NCI-H1417 (cell line): ENCODE data around the gene ZG16B.

ENCODE experiments used
- DNase-seq, 3 experiments: peaks; one replicate each; lab custom pipeline; 2025; lab: John Stamatoyannopoulos, UW

ZG16B gene

GRCh38 chr16:2825049-2825742, 4.9 kb upstream of the ZG16B start:
- no peak for DNase-seq

DNA sequence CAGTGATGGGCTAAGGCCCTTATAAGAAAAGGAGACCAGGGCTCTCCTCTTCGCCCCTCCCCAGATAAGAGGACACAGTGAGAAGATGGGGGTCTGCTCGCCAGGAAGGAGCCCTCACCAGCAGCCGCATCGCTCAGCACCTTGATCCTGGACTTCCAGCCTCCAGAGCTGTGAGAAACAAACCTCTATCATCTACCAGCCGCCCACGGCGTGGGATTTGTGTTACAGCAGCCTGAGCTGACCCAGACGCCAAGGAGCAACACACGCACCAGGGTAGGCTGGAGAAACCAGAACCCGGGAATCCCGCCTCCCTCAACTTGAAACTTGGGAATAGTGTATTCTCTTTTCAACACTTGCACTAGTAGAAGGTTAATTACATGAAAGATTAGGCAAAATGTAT, 4.2 kb upstream of the ZG16B start:
- no peak for DNase-seq

DNA sequence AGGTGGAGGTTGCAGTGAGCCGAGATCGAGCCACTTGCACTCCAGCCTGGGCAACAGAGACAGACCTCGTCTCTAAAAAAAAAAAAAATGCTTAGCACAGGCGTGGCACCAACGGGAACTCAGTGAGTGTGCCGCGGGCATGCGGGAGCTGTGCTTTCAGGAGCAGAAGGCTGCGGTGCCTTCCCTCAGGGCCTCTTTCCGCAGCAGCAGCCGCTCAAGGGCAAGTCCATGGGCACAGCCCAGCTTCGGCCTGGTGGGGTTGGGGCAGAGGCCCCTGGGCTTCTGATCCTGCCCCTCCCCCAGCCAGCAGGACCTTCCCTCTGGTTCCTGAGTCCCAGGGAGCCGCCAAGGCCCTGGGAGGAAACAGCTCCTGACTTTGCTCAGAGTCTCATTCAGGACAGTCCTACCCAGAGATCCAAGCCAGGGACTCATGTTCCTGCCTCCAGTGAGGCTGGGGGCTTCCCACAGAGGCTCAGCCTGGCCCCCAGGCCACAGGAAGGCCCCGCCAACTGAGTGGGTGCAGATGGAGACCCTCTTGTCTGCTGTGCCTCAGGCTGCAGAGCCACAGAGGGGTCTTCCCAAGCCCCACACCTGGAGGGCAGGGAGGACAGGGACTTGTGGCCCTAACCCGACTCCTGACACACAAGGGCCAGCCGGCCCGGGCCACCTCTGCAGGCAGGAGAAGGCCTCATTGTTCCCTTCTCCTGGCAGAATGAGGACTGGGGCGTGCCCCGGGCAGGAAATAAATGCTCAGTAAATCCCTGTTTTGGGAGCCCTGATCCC, 3.3 kb upstream of the ZG16B start:
- no peak for DNase-seq

DNA sequence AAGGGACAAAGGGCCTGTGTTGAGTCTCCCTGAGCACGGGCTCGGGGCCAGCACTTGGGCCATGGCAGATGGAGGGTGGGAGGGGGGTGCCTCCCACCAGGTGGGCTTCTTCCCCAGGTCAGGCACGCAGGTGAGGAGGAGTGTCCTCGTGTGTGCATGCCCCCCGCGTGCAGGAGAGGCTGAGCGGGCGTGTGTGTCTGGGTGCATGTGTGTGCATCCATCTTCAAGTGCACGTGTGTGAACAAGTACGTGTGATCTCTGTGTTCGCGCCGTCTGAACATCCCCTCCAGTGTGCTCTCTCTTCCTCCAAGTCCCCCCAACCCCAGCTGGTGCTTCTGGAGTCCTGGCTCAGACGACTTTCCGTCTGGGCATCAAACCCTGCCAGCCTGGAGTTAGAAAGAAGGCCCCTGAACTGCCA, 2.7 kb upstream of the ZG16B start:
- DNase-seq = no peak

DNA sequence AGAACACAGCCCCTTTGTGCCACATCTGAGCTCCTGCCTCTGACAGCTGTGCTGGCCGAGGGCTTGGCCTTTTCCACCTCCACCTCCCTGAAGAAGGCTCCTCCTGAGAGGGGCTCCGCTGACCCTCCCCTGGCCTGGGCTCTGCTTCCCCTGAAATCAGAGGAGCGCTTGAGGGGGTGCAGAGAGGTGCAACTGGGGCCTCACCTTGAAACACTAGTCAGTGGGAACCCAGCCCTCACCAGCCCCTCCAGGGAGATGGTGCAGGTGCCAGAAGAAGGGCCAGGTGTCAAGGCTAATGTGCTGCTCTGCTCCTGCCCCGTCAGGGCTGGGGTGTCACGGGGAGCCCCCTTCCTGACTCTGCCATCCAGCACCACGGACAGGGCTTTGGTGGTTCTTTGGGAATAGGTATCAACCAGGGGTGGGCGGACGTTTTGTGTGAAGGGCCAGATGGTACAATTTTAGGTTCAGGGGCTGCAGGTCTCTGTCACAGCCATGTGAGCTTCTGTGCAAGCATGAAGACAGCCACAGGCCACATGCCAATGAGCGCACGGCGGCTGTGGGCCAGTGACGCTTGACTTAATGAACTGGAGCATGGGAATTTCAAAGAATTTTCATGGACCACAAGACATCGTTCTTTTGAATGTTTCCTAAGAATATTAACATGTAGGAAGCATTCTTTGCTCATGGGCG, 2.1 kb upstream of the ZG16B start:
- no peak for DNase-seq

DNA sequence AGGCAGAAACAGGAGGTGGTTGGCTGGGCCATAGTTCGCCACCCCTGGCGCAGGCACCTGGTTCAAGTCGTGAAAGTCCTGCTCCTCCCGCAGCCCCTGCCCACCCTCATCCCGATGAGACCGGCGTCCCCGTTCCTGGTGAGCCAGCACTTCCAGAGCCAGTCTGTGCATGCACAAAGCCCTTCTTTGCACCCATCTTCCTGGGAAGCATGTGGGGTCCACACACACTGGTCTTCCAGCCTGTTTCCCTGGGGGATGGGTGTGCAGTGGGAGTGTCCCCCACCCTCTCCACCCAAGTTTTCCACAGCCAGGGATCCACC, 1.6 kb upstream of the ZG16B start:
- no peak for DNase-seq

DNA sequence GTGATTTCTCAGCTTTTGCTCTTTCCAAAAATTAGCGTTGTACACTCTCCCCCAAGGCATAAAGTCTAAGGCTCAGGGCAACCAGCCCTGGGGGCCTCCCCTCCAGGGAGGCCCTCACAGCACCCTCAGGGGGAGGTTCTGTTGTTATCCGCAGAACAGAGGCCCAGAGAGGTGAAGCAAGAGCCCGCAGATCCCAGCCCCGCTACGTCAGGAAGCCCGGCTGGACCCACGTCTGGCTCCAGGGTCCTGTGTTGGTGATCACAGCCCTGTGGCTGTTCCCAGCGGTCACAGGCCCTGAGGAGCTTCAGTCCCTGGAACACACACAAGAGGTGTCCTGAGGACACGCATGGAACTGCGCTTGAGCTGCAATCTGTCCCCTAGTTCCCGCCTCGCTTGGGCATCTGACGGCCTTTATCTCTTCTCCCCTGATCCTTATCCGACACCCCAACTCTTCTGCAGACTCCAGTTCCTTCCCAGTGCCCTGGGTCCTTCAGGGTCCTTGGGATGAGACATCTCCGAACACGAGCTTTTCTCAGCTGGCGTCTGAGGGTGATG, 1.1 kb upstream of the ZG16B start:
- no peak for DNase-seq

- DNase-seq = no peak
Observed at GRCh38 chr16:2830355-2830695, 222 bp downstream of the ZG16B start.

GRCh38 chr16:2831203-2831602, 1.1 kb downstream of the ZG16B start:
- DNase-seq = no peak

GRCh38 chr16:2833776-2834175, 3.7 kb downstream of the ZG16B start:
- DNase-seq = no peak

GRCh38 chr16:2834968-2835367, 4.9 kb downstream of the ZG16B start:
- no peak for DNase-seq

GRCh38 chr16:2835638-2836493, 5.8 kb downstream of the ZG16B start:
- no peak for DNase-seq

GRCh38 chr16:2836646-2837508, 6.8 kb downstream of the ZG16B start:
- no peak for DNase-seq

DNA sequence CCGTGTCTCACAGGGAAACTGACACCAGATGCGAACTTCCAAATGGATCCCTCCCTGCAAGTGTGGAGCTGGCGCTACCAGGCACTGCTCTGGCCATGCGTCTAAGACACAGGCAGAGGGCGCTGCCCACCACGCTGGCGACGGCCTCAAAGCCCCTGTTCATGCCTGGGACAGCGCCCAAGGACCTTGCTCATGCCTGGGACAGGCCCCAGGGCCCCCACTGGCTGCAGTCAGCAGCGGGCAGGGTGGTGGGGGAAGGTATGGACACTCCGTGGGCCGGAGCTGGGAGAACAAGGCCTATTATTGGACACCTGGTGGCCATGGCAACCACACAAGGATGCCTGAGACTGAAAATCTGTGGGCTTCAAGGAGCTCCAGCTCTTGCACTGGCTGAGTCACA, 8.8 kb downstream of the ZG16B start:
- DNase-seq = peak in 2 of 3 experiments; percentile 50 to 71

DNA sequence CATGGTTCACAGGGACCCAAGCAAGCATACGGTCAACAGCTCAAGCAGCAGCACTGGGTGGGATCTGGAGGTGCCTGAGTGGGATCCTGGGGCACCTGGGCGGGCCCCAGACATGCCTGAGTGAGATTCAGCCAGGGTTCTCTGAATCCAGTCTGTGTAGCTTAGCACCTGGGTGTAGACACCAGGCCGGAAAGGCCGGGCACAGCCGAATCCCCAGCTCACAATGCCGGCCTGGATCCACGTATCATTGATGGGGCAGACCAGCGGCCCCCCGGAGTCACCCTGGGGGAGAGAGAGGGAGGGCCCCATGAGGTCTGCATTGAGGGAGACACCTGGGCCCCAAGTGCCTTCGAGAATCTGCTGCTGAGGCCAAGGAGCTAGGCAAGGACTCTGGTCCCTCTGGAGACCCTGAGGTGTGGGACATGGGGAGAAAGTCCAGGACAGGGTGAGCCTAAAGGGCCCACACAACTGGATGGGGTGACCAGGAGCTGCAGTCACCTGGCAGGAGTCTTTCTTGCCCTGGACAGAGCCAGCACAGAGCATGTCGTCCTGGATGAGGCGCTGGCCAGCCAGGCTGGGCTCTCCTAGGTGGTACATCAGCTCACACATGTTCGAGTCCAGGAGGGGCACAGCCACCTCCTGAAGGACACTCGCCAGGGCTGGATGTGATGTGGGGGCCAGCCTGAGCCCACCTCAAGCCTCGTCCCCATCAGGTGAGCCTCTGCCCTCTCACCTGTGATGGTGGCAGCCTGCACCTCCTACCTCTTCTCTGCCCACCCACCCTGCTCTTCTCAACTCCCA, 9.7 kb downstream of the ZG16B start:
- no peak for DNase-seq

- no peak for DNase-seq
Observed at GRCh38 chr16:2840914-2841313, 10.8 kb downstream of the ZG16B start.

DNA sequence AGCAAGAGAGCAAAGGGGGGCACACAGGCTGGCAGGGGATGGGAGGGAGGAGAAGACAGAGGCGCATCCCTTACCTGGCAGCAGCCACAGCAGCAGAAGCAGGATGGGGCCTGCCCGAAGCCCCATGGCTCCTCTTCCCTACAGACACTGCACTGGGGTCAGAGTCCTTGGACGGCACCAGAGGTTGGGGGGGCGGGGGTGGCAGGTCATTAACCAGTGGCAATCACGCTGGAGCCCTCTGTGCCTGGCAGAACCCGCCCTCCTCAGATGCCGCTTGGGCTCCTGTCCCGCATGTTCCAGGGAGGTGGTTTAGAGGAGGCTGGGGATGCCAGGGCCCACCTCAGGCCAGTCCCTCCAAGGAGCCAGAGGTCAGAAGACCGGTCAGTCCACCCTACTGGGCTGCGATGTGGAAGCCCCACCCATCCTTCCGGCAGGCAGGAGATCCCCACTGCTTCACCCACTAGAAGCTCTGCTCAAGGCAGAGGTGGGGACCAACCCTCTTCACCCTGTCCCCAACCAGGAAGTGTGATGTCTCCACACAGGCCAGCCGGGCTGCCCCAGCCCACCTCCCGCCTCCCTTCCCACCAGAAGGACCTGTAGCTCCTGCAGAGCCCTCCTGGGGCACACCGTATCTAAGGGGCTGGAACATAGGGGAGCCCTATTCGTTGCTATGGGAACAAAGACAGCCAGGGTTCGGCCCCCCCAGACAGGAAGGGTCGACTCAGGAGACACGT, 11.7 kb downstream of the ZG16B start:
- no peak for DNase-seq

- DNase-seq = no peak
Observed at GRCh38 chr16:2842340-2843000, 12.4 kb downstream of the ZG16B start.

DNA sequence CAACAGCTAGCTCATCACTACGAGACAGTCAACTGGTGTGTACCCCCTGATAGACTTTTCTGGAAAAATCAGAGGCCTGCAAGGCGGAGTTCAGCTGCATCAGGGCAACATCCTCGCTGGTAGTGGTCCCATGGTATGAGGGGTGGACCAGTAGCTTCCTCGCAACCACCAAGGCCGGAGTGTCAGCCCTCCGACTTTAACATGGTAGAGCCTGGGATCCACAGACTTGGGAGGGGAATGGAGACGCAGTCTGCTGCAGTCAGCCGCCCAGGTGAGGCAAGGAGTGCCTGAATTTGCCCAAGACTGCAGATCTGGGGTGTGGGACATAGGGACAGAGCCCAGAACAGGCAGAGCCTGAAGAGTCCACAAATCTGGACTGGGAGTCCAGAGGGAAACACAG, 13.4 kb downstream of the ZG16B start:
- DNase-seq = no peak
